SJSA1 (cell line): ENCODE results near the gene CREB5. TPM values are rescaled to one million over a fixed set of nuclear protein-coding genes. Genes with fewer than 3 reads are reported as not detected.

Experiments used
- DNase-seq, 2 experiments: peaks; one replicate each; pipeline ENCODE4 v3.0.0-alpha.2; 2015 to 2020; ENCODE audit warnings: low spot score in 2 of 2, low read depth in 1 of 2
- H3K27ac ChIP-seq: fragments of 250-450 bp; sonication (Bioruptor Pico); 2 replicates; pipeline ENCODE4 v1.5.1; 2020; ENCODE audit warnings: mild to moderate bottlenecking, moderate library complexity
- H3K27me3 ChIP-seq: fragments of 250-450 bp; sonication (Bioruptor Pico); replicated peaks from 2 replicates; pipeline ENCODE4 v1.5.1; 2020; ENCODE audit warnings: mild to moderate bottlenecking, moderate library complexity
- H3K36me3 ChIP-seq: fragments of 250-450 bp; sonication (Bioruptor Pico); 2 replicates; pipeline ENCODE4 v1.5.1; 2020; ENCODE audit warnings: mild to moderate bottlenecking
- H3K4me1 ChIP-seq: fragments of 250-450 bp; sonication (Bioruptor Pico); replicated peaks from 2 replicates; pipeline ENCODE4 v1.6.1; 2021; ENCODE audit warnings: mild to moderate bottlenecking
- H3K4me3 ChIP-seq: fragments of 250-450 bp; sonication (Bioruptor Pico); 2 replicates; pipeline ENCODE4 v1.5.1; 2020; ENCODE audit warnings: mild to moderate bottlenecking
- H3K9me3 ChIP-seq: fragments of 250-450 bp; sonication (Bioruptor Pico); replicated peaks from 2 replicates; pipeline ENCODE4 v1.5.1; 2020; ENCODE audit warnings: mild to moderate bottlenecking
- total RNA-seq: library from RNA; depleted of rRNA; stranded (reverse); fragments of >200 nt; shearing (Covaris generic); gene quantifications from 2 replicates; pipeline ENCODE4 v1.2.3, GENCODE V29; 2014

CREB5 gene
- total RNA-seq, 1 experiment from 2014 or later: 1.00 TPM

DNA sequence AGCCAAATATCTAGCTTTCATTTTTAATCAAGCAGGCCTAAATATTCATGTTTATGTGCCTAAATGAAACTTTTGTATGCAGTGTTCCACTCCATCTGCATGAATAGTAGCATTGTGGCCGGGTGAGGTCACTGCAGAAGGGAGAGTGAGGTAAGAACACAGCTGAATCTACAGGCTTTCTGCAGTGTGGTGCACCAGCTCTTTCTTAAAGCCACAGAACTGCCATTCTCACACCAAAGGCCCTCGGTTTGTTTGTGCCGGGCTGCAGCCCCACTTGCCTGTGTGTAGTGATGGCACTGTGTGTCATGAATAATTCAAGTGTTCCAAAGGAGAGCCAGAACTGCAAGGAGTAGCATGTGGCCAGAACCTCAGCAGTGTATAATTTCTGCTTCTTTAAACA lies 341.7 kb downstream of the CREB5 start:
- no peaks in the 10 kb centered on the region for H3K9me3 ChIP-seq
- no peak for DNase-seq

DNA sequence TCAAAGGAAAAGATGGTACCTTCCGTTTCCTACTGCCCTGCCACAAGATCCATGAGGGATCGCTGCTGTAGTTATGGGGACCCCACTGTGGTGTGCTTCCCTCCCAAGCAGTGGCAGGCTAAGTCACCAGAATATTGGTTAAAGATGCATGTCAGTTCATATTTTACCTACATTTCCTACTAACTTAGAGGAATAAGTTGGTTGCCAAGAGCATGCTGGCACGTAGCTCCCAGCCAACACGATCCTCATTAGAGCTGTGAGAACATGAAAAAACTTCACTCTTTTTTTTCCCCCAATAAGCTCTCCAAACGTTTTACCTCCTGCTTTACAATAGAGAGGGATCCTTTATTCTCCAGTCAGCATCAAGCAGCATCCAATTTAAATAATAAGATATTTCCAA lies 342.1 kb downstream of the CREB5 start:
- no peaks in the 10 kb centered on the region for H3K9me3 ChIP-seq
- no peak for DNase-seq
- H3K36me3 ChIP-seq: no peaks in the 10 kb centered on the region
- H3K4me3 ChIP-seq: no peak overlapping the region
- no peaks in the 10 kb centered on the region for H3K27me3 ChIP-seq
- H3K27ac ChIP-seq: no peak overlapping the region
- H3K4me1 ChIP-seq: peaks cover 3% of the 10 kb centered on the region; the same call in 1 of the 2 replicates

More for the DNA sequence above, 341.7 kb downstream of the CREB5 start:
- Histone ChIP-seq H3K27ac (no peak overlapping the region), H3K4me3 (no peak overlapping the region), H3K36me3 (no peaks in the 10 kb centered on the region), H3K4me1 (peaks cover 3% of the 10 kb centered on the region; the same call in 1 of the 2 replicates), H3K27me3 (no peaks in the 10 kb centered on the region)

DNA sequence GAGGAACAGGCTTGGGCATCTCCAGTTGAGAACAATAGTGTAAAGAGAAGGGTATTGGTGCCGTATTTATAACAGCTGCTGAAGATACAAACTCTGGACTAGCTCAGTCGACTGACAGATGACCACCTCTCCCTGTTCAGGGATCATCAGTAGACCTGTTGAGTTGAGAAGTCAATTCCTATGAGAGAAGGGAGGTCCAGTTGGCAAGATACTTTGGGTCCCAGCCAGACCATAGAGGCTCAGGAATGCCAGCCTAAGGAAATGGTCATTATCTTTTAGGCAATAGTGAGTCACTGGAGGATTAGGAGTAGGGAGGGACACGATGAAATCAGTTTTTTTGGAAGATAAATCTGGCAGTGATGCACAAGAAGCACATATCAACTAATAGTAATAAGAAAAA lies 342.9 kb downstream of the CREB5 start:
- no peaks in the 10 kb centered on the region for H3K27me3 ChIP-seq
- no peak overlapping the region for H3K4me3 ChIP-seq
- H3K9me3 ChIP-seq: no peaks in the 10 kb centered on the region
- DNase-seq: no peak
- peaks cover 11% of the 10 kb centered on the region for H3K4me1 ChIP-seq
- H3K36me3 ChIP-seq: no peaks in the 10 kb centered on the region
- H3K27ac ChIP-seq: no peak overlapping the region

DNA sequence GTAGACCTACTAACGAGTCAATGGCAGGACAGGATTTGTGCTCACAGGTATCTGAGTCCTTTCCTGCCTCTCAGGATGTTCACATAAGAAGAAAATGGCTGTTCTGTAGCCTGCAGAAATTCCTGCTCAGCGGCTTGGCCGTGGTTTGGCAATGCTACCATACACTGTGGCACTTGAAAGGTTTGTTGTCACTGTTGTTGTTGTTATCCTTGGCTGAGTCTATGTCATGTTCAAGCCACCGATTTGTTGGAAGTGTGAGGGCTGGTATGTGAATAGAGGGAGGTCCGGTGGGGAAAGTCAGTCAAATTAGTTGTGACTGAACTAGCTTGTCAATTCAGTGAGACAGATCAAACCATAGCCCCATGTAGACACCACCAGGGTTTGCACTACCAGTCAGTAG lies 345.9 kb downstream of the CREB5 start:
- no peaks in the 10 kb centered on the region for H3K36me3 ChIP-seq
- no peak overlapping the region for H3K4me3 ChIP-seq
- H3K9me3 ChIP-seq: no peaks in the 10 kb centered on the region
- no peak overlapping the region for H3K27ac ChIP-seq
- peaks cover 11% of the 10 kb centered on the region for H3K4me1 ChIP-seq
- H3K27me3 ChIP-seq: no peaks in the 10 kb centered on the region
- DNase-seq: no peak

DNA sequence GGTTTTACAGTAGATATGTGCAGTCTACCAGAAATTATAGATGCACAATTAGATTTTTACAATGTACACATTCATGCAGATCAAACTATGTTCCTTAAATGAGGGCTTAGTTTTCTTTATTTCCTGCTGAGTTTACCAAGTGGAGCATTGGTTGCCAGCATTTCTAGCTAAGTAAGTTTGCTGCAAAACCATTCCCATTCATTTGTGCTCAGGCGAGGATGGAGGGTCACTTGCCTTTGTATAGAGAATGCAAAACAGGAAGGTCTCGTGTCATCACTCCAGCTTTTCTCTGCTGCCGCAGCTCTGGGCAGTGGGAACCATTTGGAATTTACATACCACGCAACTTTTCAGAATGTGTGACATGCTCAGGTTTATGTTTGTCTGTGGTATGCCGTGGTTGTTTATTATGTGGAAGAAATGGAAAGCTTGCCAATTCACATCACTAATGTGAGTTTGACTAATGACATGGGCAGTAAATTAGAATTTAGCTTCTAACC lies 347.2 kb downstream of the CREB5 start:
- H3K36me3 ChIP-seq: no peaks in the 10 kb centered on the region
- H3K4me1 ChIP-seq: peaks cover 11% of the 10 kb centered on the region

DNA sequence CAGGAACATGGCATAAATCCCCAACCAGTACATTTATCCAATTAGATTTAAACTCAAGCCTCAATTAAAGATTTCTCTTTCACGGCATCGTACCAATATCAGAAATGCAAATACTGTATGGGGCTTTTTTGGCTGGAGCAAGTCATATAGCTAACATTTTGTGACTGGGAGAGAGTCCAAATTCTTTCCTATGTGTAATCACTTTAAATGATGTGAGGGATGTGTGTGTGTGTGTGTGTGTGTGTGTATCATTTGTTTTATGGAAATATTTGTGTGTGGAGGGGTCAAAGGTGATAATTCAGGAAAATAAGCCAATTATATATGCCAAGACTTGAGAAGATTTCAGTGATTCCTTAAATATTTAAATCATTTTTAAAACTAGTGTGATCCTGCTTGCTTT lies 349.2 kb downstream of the CREB5 start:
- no peak overlapping the region for H3K4me3 ChIP-seq
- no peak overlapping the region for H3K27ac ChIP-seq
- no peaks in the 10 kb centered on the region for H3K9me3 ChIP-seq
- peaks cover 11% of the 10 kb centered on the region for H3K4me1 ChIP-seq
- no peaks in the 10 kb centered on the region for H3K27me3 ChIP-seq
- no peaks in the 10 kb centered on the region for H3K36me3 ChIP-seq
- DNase-seq: no peak

More for the DNA sequence above, 347.2 kb downstream of the CREB5 start:
- no peaks in the 10 kb centered on the region for H3K9me3 ChIP-seq
- no peak overlapping the region for H3K27ac ChIP-seq
- DNase-seq: peak in 1 of 2 experiments; percentile 47
- H3K27me3 ChIP-seq: no peaks in the 10 kb centered on the region
- H3K4me3 ChIP-seq: no peak overlapping the region

DNA sequence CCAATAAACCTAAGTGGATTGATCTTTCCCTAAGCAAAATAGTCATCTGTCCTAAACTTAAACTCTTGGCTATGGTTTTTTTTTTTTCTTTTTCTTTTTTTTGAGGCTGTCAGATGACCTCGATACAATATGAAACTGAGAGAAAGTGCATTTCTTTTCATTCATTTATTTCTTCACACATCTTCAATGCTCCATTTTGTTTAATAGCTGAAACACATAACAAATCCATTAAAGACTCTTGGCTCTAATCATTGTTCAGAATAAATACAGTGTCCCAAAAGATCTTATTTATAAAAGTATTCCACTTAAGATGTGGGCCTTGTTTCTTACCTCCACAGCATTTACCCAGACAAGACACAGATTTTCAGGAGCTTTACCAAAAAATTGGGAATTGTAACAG lies 350.3 kb downstream of the CREB5 start:
- Histone ChIP-seq H3K4me1 (peaks cover 11% of the 10 kb centered on the region), H3K27me3 (no peaks in the 10 kb centered on the region), H3K4me3 (no peak overlapping the region), H3K36me3 (no peaks in the 10 kb centered on the region), H3K9me3 (no peaks in the 10 kb centered on the region), H3K27ac (no peak overlapping the region)
- DNase-seq: no peak

DNA sequence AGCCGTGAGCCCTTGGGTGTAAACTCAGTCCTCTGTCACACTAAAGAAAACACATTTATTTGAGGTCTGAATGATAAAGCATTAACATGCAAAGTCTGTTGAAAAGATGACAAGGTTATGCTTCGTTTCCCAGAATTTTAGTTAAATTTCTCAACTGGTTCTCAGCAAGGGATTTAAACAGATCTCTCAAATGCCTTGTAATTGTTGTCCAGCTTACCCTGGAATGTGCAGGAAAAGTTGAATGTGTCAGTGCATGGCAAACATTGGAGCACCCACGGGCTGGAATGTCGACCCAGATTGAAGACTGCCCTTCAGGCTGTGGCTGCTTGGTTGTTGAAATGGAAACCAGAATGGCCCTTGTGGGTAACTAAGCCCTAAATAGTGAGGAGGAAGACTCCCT lies 354.0 kb downstream of the CREB5 start:
- Histone ChIP-seq H3K4me1 (no peaks in the 10 kb centered on the region), H3K9me3 (no peaks in the 10 kb centered on the region), H3K27me3 (no peaks in the 10 kb centered on the region), H3K4me3 (no peak overlapping the region), H3K36me3 (no peaks in the 10 kb centered on the region), H3K27ac (no peak overlapping the region)
- no peak for DNase-seq

DNA sequence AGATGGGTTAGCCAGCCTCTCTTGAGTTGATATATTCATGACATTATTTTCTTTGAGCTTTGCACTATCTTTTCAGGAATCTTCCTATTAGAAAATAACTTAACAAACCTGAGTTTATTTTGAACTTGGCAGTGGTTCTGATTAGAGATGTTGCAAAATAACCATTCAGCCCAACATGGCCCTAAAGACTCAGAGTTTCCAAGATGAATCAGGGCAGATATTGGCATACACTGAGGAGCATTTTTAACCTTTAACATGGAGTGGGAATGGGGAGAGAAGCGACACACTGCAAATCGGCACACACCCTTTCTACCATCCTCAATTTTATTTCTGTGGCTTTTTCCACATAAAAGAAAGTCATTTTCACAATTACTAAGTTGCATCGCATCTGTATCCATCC lies 355.0 kb downstream of the CREB5 start:
- Histone ChIP-seq H3K4me1 (no peaks in the 10 kb centered on the region), H3K27me3 (no peaks in the 10 kb centered on the region), H3K9me3 (no peaks in the 10 kb centered on the region), H3K36me3 (no peaks in the 10 kb centered on the region), H3K4me3 (no peak overlapping the region), H3K27ac (no peak overlapping the region)
- DNase-seq: no peak

DNA sequence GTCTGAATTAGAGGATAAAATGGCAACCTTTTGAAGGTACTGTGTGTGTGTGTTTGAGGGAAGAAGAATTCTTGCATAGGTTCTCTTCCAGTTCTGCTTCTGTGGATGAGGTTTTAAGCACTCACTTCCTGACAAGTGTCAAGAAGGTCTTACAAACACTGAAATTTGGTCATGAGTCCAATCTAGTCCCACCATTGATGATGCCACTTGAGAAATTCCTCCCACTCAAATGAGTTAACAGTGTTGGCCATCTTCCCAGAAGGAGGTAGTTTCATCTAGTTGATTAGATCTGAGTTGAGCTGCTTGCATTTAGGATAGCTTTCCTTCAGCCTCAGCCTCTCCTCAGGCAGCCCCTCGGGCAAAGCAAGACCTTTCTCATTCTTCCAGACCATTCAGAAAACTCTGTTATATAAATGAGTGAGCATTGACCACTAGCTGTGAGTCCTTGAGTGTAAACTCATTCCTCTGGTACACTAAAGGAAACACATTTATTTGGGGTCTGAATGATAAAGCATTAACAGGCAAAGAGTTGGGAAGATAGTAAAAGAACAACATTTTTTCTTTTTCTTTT lies 356.3 kb downstream of the CREB5 start:
- H3K9me3 ChIP-seq: no peaks in the 10 kb centered on the region
- no peak for DNase-seq
- no peak overlapping the region for H3K4me3 ChIP-seq
- H3K27me3 ChIP-seq: no peaks in the 10 kb centered on the region
- H3K4me1 ChIP-seq: no peaks in the 10 kb centered on the region
- no peak overlapping the region for H3K27ac ChIP-seq
- no peaks in the 10 kb centered on the region for H3K36me3 ChIP-seq

DNA sequence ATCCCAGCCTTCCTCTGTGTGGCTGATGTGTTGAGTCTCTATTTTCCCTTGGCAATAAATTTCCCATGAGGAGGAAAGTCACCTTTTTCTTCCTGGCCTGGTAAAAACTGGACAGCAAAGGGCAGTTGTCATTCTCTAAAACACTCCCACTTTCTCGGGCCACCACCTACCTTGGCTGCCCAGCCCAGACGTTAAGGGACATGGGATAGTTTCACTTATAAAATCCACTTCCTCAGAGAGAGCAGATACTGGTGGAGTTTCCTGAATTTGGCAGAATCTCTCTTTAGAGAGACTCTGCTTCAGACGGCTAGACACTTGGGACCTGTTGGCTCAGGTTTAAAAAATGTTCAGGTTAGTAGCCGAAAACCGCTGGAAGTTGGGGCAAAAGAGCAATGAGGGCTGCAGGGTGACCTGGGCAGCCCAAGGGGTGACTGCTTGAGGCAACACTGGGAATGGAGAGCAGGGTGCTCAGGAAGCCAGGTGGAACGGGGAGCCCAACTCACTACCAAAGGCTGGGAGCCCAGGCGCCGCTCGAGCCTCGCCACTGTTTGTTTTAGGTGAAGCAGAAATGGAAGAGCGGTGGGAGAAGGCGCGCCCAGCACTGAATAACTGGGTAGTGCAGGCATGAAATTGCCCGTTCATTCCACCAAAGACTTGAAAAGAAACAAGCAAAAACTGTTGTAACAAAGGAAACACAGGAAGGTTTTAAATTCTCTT lies 359.7 kb downstream of the CREB5 start:
- H3K4me3 ChIP-seq: no peak overlapping the region
- no peaks in the 10 kb centered on the region for H3K9me3 ChIP-seq
- no peak for DNase-seq
- no peaks in the 10 kb centered on the region for H3K36me3 ChIP-seq
- H3K27me3 ChIP-seq: no peaks in the 10 kb centered on the region
- H3K27ac ChIP-seq: no peak overlapping the region
- no peaks in the 10 kb centered on the region for H3K4me1 ChIP-seq

DNA sequence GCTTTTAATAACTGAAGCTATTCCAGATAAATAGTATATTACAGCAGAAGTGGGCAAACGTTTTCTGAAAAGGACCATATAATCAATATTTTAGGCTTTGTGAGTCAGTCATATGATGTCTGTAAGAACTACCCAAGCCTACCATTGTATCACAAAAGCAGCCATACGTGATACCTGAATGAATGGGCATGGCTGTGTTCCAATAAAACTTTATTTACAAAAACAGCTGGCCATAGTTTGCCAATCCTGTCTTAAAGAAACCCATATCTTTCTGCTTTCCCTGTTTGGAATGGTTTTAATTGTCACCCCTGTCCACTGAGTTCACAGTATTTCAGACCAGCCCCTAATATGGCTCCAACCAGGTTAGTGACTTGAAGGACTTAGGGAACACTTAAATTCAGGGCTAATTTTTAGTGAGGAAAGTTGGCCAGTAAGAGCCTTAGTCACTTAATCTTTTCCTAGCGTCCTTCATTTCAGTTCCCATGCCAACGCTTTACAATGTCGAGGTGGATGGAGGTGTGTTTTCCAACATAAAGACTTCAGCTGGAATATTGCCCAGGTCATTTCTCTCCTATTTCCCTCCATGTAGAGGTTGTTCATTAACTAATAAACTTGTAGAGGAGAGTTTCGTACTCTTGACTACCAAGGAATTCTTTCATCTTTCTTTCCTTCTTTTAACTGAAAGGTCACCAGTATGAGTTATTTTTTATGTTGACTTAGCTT lies 361.3 kb downstream of the CREB5 start:
- H3K9me3 ChIP-seq: no peaks in the 10 kb centered on the region
- no peak for DNase-seq
- no peaks in the 10 kb centered on the region for H3K4me1 ChIP-seq
- no peaks in the 10 kb centered on the region for H3K27me3 ChIP-seq
- H3K36me3 ChIP-seq: no peaks in the 10 kb centered on the region
- H3K27ac ChIP-seq: no peak overlapping the region
- H3K4me3 ChIP-seq: no peak overlapping the region

DNA sequence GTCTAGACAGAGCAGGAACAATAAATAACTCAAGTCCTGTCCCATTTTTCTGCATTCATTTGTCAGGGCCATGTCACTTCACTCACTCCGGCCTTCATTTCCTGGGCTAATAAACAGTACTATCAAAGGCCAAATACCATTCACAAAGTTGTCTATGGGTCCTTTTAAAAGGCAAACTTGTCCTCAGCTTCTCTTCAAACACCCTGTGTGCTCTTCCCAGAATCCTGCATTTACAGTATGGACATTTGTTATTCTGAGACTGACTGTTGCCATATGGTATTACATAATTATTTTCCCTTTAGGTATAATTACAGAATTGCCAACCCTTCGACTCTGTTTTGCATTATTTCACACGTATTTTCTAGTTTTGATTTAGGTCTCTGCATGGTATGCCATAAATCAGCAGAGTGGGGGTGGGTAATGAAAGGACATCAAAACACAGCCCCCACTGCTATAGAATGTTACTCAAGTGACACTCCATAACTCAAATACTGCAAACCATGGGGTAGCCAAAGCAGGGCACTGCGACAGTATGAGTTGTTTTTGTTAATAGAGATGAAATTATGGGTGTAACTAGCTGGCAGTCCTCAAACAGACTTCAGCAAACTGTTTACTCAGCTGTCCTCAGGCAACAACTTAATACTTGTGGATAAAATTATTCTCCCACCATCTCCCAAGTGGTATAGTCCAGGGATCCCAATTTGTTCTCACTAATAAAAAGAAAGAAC lies 362.1 kb downstream of the CREB5 start:
- Histone ChIP-seq H3K27me3 (no peaks in the 10 kb centered on the region), H3K27ac (no peak overlapping the region), H3K4me1 (no peaks in the 10 kb centered on the region), H3K4me3 (no peak overlapping the region), H3K9me3 (no peaks in the 10 kb centered on the region), H3K36me3 (no peaks in the 10 kb centered on the region)
- DNase-seq: no peak
